Thoracic aorta (tissue), 2 donors: ENCODE measurements around the gene CPXM2. TPM values are rescaled to one million over a fixed set of nuclear protein-coding genes. Genes with fewer than 3 reads are reported as not detected.

ENCODE experiments used
- ATAC-seq: fragments of 150-250 bp; one replicate; pipeline ENCODE4 v1.8.0; 2017; ENCODE audit warnings: low read depth; ENCODE audit not compliant: insufficient number of reproducible peaks, low FRiP score
- DNase-seq: peaks from one replicate; pipeline ENCODE4 v3.0.0-alpha.2; 2020; ENCODE audit warnings: low spot score
- H3K27ac ChIP-seq, 2 donors: fragments of 200-600 bp; sonication (generic); 1 replicate in 1 of 2; 2 replicates in 1 of 2; pipeline ENCODE4 v1.5.1; 2016; ENCODE audit warnings: mild to moderate bottlenecking in 2 of 2, moderate library complexity in 2 of 2
- H3K27me3 ChIP-seq: fragments of 200-600 bp; sonication (generic); replicated peaks from 2 replicates; pipeline ENCODE4 v1.6.0; 2016; ENCODE audit warnings: mild to moderate bottlenecking; ENCODE audit not compliant: insufficient read depth
- H3K36me3 ChIP-seq: fragments of 200-600 bp; sonication (generic); one replicate; pipeline ENCODE4 v1.5.1; 2016
- H3K4me1 ChIP-seq, 2 donors: fragments of 200-600 bp; sonication (generic); 1 replicate in 1 of 2; 2 replicates in 1 of 2; pipeline versions ENCODE4 v1.5.1 to v1.6.0; 2016; ENCODE audit warnings: low read depth in 2 of 2, mild to moderate bottlenecking in 1 of 2; ENCODE audit not compliant: control insufficient read depth in 1 of 2
- H3K4me3 ChIP-seq: fragments of 200-600 bp; sonication (generic); 2 replicates; pipeline ENCODE4 v1.5.1; 2016; ENCODE audit warnings: mild to moderate bottlenecking
- H3K9me3 ChIP-seq: fragments of 200-600 bp; sonication (generic); 2 replicates; pipeline ENCODE4 v1.5.1; 2016
- total RNA-seq, 2 donors: library from RNA; depleted of rRNA; stranded (reverse); fragments of >200 nt; gene quantifications; one replicate each; pipeline versions ENCODE4 v1.1.0 to v1.2.3, GENCODE V29; 2016
- TF ChIP-seq, protein P1 (sequence below): fragments of 200-600 bp; sonication (generic); IDR thresholded peaks from one replicate; pipeline ENCODE4 v1.5.1; 2019; ENCODE audit warnings: antibody characterized with exemption

CPXM2 gene
- total RNA-seq, 2 donors from 2014 or later, result 275 to 348 TPM

DNA sequence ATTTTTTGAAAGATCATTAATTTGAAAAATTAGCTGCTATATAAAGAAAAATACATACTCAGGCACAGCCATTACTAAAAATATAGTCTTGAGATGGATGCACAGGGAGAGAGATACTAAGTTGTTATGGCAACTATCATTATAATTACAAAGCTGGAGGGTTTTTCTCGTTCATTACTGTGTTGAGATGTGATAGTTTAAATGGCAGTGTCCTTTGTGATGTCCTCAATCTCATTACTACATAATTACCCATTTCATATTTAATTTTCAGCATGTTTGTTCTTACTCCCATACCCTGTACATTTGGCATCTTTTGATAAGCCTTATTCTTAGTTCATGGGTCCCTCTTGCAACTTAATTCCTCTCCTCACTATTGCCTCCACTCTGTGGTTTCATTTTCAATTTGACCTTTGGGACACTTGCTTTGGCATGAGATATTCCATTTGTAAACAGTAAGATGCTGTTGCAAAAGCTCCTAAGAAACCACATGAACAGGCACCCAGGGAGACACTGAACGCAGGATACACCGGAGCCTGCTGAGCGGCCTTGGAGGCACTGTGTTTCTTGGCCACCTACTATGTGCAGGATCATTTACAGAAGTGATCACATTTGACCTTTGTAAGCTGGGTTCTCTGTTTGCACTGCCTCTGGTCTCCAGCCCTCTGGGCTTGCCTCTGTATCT is 4.8 kb upstream of the CPXM2 start:
- Histone ChIP-seq H3K27me3 (no peaks in the 10 kb centered on the region), H3K9me3 (peaks cover 5% of the 10 kb centered on the region), H3K36me3 (no peaks in the 10 kb centered on the region), H3K27ac (no peak overlapping the region), H3K4me1 (peaks cover 4% of the 10 kb centered on the region in 2 donors), H3K4me3 (no peak overlapping the region)
- DNase-seq (no peak), ATAC-seq (no peak)
- TF ChIP-seq, protein P1, sequence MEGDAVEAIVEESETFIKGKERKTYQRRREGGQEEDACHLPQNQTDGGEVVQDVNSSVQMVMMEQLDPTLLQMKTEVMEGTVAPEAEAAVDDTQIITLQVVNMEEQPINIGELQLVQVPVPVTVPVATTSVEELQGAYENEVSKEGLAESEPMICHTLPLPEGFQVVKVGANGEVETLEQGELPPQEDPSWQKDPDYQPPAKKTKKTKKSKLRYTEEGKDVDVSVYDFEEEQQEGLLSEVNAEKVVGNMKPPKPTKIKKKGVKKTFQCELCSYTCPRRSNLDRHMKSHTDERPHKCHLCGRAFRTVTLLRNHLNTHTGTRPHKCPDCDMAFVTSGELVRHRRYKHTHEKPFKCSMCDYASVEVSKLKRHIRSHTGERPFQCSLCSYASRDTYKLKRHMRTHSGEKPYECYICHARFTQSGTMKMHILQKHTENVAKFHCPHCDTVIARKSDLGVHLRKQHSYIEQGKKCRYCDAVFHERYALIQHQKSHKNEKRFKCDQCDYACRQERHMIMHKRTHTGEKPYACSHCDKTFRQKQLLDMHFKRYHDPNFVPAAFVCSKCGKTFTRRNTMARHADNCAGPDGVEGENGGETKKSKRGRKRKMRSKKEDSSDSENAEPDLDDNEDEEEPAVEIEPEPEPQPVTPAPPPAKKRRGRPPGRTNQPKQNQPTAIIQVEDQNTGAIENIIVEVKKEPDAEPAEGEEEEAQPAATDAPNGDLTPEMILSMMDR, result no peak

DNA sequence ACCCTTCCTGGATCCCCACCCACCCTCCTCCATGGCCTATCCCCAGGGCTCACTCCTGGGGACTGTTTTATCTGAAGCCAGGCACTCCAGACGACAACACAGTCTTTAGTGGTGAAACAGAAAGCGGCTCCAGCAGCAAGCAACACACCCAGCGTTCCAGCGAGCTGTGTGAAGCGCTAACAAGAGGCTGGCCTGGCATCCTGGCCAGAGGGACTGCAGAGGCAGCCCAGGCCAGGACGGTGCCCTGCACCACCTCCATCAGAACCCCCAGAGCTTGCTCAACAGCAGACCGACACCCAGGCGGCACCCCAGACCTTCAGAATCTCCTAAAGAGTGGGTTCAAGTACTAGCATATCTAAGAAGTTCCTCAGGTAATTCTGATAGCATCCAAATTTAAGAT is 2.0 kb upstream of the CPXM2 start:
- TF ChIP-seq, protein P1, result no peak
- Histone ChIP-seq H3K27ac (peak overlapping the region in 1 of 2 donors; percentile 26), H3K4me3 (no peak overlapping the region), H3K36me3 (no peaks in the 10 kb centered on the region), H3K9me3 (no peaks in the 10 kb centered on the region), H3K27me3 (no peaks in the 10 kb centered on the region), H3K4me1 (peaks cover 10 to 15% of the 10 kb centered on the region in 2 donors)
- ATAC-seq (no peak), DNase-seq (no peak)

DNA sequence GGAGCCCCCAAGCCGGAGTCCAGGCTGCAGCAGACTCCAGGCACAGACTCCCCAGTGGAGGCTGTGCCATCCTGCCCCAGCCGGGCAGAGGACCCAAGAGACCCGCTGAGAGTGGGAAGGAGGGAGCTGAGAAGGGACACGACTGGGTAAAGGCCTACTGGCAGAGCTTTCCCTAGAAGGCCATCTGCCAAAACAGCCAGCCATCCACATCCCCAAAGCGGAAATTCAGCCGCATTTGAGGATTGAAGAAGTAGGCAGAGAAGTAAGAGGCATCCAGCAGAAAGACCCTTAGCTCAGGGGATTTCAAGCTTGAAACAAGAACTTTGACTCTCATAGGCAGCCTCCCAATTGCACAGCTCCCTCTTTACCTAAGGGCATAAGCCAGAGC is 857 bp downstream of the CPXM2 start:
- Histone ChIP-seq H3K4me3 (peak overlapping the region; percentile 90), H3K4me1 (peaks cover 23 to 42% of the 10 kb centered on the region in 2 donors), H3K27ac (peak overlapping the region; percentile 97 to 99), H3K27me3 (no peaks in the 10 kb centered on the region), H3K9me3 (no peaks in the 10 kb centered on the region), H3K36me3 (no peaks in the 10 kb centered on the region)
- TF ChIP-seq, protein P1, result no peak
- DNase-seq (no peak), ATAC-seq (no peak)

DNA sequence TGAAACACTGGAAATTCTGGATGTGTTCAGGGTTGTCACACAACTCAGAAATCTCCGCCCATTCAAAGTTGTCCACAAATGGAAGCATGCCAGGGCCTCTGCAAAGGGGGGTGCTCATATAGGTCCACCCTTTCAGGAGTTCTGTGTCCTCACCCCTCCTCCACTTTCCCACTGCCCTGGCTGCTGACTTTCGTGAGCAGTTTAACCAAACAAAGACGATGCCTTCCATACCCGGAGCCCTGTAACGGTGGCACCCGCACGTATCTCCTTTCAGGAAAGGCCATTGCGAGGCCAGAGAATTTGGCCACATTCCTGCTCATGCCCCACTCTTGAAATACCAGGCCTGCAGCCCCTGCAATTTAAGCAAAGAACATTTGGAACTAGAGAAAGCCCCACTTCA is 1.4 kb downstream of the CPXM2 start:
- DNase-seq, result no peak
- H3K27me3 ChIP-seq, result no peaks in the 10 kb centered on the region
- H3K4me3 ChIP-seq, result peak overlapping the region; percentile 90
- peaks cover 27 to 48% of the 10 kb centered on the region in 2 donors for H3K4me1 ChIP-seq
- H3K36me3 ChIP-seq, result no peaks in the 10 kb centered on the region
- H3K27ac ChIP-seq, result peak overlapping the region; percentile 97 to 99
- ATAC-seq, result peak; percentile 53
- H3K9me3 ChIP-seq, result no peaks in the 10 kb centered on the region
- TF ChIP-seq, protein P1, result no peak

DNA sequence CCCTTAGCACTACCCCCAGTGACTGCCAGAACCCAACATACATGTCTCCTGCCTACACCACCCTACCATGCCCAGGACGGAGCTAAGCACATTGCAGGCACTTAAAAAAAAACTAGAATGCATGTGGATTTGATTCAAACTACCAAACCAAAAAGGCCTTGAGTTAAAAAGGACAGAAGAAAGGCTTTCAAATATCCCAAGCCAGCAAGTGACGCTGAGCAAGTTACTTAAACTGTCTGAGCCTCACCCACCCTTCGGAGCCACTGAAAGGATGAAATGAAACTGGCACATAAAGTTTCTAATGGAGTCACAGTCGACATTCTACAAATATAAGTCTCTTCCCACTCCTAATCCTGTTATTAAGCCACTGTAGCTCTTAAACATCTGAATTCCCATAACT is 1.8 kb downstream of the CPXM2 start:
- Histone ChIP-seq H3K36me3 (no peaks in the 10 kb centered on the region), H3K27ac (peak overlapping the region; percentile 97 to 99), H3K9me3 (no peaks in the 10 kb centered on the region), H3K27me3 (no peaks in the 10 kb centered on the region), H3K4me1 (peaks cover 31 to 52% of the 10 kb centered on the region in 2 donors), H3K4me3 (peak overlapping the region; percentile 90)
- no peak for DNase-seq
- TF ChIP-seq, protein P1, result no peak
- ATAC-seq, result no peak
